HG02970 (cell line): ENCODE data around the gene EXOC6.
"Not testable (repeated sequence)": the region's sequence is repeated elsewhere in the genome, so short reads cannot be mapped to it uniquely, and the experiment has no call there.

ENCODE experiments used
- ATAC-seq: cut with Tn5 transposase; IDR thresholded peaks from one replicate; pipeline ENCODE4 v1.9.1; 2021; ENCODE audit warnings: mild to moderate bottlenecking, moderate library complexity, moderate number of reproducible peaks; ENCODE audit not compliant: unreplicated experiment, low FRiP score

Gene EXOC6

DNA sequence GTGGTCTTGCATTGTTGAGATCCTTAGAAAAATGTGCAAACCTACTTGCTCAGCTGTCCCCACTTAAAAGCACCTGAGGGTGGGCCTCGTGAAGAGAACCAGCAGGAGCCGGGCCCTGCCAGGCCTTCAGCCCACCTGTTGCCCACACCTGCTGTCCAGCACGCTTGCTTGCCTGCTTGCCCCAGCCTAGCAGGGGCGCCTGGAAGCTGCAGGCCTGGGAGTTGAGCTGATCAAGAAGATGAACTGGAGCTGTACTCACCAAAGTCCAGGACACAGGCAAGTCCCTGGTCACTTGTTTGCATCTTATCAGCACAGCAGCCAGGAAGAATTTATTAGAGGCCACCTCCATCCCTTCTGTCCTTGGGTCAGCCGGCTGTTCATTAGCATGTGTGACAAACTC lies 248.6 kb downstream of the EXOC6 start:
- no peak for ATAC-seq

DNA sequence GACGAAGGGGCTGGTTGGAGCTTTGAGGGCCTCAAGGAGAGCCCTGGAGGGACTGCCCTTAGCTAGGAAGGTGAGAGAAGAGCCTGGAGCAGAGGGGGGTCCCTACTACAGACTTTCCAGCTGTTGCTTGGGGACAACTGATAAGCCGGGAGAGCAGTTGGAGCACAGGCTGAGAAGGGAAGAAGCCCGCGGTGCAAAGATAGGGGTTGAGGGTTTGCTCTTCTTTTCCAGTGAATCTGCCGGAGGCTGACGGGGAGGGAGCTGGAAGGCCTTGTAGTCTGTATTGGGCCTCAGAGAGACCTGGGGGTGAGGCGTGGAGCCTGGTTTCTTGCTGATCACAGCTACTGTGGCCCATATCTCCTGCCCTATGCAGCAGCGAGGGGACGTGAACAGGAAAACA lies 249.1 kb downstream of the EXOC6 start:
- no peak for ATAC-seq

GRCh38 chr10:93098816-93099215 lies 250.5 kb downstream of the EXOC6 start:
- ATAC-seq = no peak

- ATAC-seq = no peak
Measured at GRCh38 chr10:93099670-93100069, 251.3 kb downstream of the EXOC6 start.

- not testable (repeated sequence) for ATAC-seq
Measured at GRCh38 chr10:93101148-93101547, 252.8 kb downstream of the EXOC6 start.

DNA sequence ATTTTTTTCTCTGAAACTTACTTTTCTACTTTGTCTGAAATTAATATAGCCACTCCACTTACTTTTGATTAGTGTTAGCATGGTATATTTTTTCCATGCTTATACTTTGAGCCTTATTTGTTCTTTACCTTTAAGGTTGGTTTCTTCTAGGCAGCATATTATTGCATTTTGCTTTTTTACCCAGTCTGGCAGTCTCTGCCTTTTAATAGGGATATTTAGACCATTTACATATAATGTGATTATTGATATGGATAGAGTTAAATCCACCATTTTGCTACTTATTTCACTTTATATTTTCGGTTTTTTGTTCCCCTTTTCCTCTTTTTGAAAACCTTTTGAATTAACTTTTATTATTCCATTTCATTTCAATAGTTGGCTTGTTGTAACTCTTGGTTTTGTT lies 255.6 kb downstream of the EXOC6 start:
- ATAC-seq = no peak

DNA sequence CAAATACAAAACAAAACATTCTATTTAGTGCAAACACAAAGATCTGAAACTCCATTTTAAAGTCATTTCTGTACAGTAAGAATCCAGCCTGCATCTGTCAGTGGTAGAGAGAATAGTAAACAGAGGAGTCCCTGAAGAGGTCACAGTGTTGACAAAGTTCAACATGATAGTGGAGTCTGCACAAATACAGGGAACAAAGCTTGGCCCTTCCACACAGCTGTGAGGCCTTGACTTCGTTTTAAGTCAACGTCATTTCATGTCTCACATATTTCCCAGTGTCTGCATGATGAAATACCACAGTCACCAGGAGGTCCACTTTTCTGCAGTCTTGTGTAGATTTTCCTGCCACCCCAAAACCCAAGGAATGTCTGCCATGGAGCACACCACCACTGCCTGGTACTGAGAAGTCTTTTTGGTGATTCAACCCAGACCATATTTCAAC lies 258.3 kb downstream of the EXOC6 start:
- no peak for ATAC-seq
